Measurements from ENCODE around the gene CD8B2.

The CD8B2 gene

GRCh38 chr2:106534471-106534870 lies 47.3 kb downstream of the CD8B2 start:
- TF ChIP-seq, protein P1, sequence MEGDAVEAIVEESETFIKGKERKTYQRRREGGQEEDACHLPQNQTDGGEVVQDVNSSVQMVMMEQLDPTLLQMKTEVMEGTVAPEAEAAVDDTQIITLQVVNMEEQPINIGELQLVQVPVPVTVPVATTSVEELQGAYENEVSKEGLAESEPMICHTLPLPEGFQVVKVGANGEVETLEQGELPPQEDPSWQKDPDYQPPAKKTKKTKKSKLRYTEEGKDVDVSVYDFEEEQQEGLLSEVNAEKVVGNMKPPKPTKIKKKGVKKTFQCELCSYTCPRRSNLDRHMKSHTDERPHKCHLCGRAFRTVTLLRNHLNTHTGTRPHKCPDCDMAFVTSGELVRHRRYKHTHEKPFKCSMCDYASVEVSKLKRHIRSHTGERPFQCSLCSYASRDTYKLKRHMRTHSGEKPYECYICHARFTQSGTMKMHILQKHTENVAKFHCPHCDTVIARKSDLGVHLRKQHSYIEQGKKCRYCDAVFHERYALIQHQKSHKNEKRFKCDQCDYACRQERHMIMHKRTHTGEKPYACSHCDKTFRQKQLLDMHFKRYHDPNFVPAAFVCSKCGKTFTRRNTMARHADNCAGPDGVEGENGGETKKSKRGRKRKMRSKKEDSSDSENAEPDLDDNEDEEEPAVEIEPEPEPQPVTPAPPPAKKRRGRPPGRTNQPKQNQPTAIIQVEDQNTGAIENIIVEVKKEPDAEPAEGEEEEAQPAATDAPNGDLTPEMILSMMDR (IDR thresholded peaks at IDR 0.05; ENCODE audit: low read depth, low read length), result no peak
- DNase-seq (ENCODE audit: low read depth, low spot score), result no peak
- no peak overlapping the region for H3K4me3 ChIP-seq (ENCODE audit: low read depth, low read length)
- in situ Hi-C loops (cut with HindIII; ENCODE audit: low sequenced_read_pairs), result no loop called here

DNA sequence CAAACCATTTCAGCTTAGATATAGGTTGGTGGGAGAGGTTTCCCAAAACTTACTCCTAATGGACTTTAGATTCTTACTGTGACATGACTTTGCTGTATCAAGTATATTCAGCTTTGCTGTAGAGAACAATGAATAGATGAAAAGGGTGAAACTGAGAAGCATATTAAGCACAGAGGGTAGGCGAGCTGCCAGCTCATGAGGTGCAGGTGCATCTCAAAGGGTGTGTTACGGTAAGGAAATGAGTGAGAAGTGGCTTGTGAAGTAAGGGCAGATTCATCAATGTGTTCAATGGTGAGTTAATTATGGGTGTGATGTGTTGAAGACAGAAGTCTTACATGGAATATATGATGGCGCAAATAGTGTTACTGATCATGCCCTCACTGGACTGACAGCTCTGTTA lies 49.3 kb downstream of the CD8B2 start:
- H3K4me3 ChIP-seq (ENCODE audit: low read depth, low read length), result no peak overlapping the region
- no peak for DNase-seq (ENCODE audit: low read depth, low spot score)
- TF ChIP-seq, protein P1 (IDR thresholded peaks at IDR 0.05; ENCODE audit: low read depth, low read length), result no peak
- in situ Hi-C loops (cut with HindIII; ENCODE audit: low sequenced_read_pairs), result no loop called here

DNA sequence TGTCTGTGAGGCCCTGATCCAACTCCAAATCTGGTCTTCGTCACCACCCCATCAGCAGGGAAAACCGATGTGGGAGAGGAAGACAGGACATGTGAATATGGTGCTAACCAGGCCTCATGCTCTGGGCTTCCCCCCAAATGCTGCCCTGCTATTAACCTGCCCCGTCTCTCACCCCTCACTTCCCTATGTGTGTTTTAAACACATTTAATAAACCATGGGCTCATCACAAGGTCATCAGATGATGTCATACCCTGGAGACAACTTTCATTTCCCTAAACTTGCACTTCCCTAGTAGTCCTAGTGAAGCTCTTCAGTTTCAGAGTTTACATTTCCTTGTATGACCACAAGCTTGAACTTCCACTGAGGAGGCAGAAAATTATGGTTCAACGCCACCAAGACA lies 49.9 kb downstream of the CD8B2 start:
- TF ChIP-seq, protein P1 (IDR thresholded peaks at IDR 0.05; ENCODE audit: low read depth, low read length), result no peak
- no peak for DNase-seq (ENCODE audit: low read depth, low spot score)
- H3K4me3 ChIP-seq (ENCODE audit: low read depth, low read length), result no peak overlapping the region
- in situ Hi-C loops (cut with HindIII; ENCODE audit: low sequenced_read_pairs), result no loop called here

DNA sequence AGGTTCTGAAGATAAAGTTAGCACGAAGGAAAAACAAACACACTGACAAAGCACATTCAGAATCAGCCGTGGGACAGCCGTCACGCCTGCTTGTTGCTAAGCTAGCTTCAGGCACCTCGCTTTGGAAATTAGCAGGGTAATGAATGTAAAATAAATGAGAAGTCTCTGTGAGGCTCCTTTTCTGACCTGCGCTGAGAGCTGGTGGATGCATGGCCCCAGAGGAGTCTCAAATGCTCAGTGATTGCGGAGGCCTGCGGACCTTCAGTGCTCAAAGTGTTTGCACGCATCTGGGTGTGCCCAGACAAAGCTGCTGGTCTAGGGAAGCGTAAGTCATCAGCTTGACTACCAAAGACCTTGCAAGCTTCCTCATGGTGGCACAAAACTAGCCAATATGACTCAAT lies 50.6 kb downstream of the CD8B2 start:
- no peak overlapping the region for H3K4me3 ChIP-seq (ENCODE audit: low read depth, low read length)
- TF ChIP-seq, protein P1 (IDR thresholded peaks at IDR 0.05; ENCODE audit: low read depth, low read length), result no peak
- DNase-seq (ENCODE audit: low read depth, low spot score), result no peak
- in situ Hi-C loops (cut with HindIII; ENCODE audit: low sequenced_read_pairs), result no loop called here

- DNase-seq (ENCODE audit: low read depth, low spot score), result no peak
- in situ Hi-C loops (cut with HindIII; ENCODE audit: low sequenced_read_pairs), result no loop called here
- H3K4me3 ChIP-seq (ENCODE audit: low read depth, low read length), result no peak overlapping the region
- TF ChIP-seq, protein P1 (IDR thresholded peaks at IDR 0.05; ENCODE audit: low read depth, low read length), result no peak
Measured at GRCh38 chr2:106540886-106541285, 53.7 kb downstream of the CD8B2 start.

DNA sequence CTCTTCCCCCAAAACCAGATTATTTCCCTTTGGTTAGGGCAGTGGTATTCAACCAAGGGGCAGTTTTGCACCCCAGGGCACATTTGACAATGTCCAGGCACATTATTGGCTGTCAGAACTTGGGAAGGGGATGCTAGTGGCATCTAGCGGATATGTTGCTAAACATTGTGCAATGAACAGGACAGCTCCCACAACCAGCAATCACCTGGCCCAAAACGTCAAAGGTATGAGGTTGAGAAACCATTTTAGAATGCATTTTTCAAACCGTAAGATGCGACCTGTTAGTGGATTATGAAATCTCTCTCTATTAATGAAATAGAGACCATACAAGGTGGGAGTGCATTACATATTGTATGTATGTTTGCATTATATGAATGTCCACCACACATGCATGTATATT lies 54.2 kb downstream of the CD8B2 start:
- TF ChIP-seq, protein P1 (IDR thresholded peaks at IDR 0.05; ENCODE audit: low read depth, low read length), result no peak
- DNase-seq (ENCODE audit: low read depth, low spot score), result no peak
- no peak overlapping the region for H3K4me3 ChIP-seq (ENCODE audit: low read depth, low read length)
- in situ Hi-C loops (cut with HindIII; ENCODE audit: low sequenced_read_pairs), result no loop called here
